Astrocyte of the hippocampus (primary cell): ENCODE measurements around the gene TAS1R3.

Experiments
- DNase-seq: peaks from one replicate; pipeline ENCODE4 v3.0.0; 2011; ENCODE audit warnings: low read depth, low spot score

TAS1R3 gene

GRCh38 chr1:1324084-1324523 is 7.0 kb upstream of the TAS1R3 start:
- DNase-seq: no peak

DNA sequence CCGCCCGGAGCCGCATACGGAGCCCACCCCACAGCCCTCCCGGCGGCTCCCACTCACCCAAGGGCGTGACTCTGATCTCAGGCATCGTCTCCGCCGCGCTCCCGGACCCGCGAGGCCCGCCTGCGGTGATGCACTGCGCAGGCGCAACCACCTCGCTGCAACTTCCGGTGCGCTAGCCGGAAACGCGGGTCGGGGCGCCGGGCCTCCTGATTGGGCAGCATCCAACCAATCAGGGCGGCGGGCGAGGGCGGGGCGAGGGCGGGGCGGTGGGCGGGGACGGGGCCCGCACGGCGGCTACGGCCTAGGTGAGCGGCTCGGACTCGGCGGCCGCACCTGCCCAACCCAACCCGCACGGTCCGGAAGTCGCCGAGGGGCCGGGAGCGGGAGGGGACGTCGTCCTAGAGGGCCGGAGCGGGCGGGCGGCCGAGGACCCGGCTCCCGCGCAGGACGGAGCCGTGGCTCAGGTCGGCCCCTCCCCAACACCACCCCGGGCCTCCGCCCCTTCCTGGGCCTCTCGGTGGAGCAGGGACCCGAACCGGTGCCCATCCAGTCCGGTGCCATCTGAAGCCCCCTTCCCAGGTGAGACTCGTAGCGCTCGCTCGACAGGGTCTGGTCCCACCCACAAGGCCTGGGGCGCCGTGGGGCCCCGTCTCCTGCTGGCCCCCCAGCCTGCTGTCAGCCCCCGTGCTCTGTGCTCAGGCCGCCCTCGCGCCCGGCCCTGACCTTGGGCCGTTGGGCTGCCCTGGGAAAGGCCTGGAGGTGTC is 6.4 kb upstream of the TAS1R3 start, which contains the start of the genes CPTP and INTS11:
CPTP (plus strand) TSS at position 279 of the 764 bp plus-strand sequence. CDS start 2,109 bp downstream, outside the sequence.
INTS11 (minus strand) TSS at position 137 of the 764 bp plus-strand sequence; CDS start at position 85, 52 bp downstream.
- DNase-seq: peak; percentile 97

DNA sequence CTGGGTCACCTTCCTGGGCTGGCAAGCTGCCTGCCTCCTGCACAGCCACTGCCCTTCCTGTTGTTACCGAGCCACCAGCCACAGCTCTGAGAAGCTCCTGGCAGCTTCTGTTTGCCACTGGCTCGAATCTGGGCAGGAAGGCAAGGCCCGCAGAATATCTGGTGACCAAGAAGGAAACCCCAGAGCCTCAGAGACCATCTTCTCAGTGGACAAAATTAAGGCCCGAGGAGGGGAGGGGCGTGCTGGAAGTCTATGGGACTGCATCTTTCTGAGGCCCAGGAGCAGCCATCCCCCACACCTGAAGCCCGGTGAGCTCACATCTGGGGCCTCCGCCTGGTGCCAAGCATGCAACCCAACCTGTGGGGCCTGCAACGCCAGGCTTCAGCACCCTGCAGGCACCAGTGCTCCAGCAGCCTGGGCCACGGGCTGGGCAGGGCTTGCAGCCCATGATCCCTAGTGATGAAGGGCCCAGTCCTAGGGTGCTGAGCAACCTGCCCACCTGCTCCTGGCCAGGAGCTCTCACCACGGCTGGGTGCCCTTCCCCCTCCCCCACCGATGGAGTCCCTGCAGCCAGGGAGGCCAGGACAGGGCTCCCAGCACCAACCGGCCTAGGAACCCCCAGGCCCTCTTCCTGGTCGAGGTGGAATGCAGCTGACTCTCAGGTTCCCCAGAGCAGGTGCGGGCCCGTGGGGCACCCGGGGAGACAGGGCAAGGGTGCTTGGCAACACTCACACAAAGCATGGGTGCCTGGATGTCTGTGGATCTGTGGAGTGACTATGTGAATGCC is 5.6 kb upstream of the TAS1R3 start:
- DNase-seq: no peak

DNA sequence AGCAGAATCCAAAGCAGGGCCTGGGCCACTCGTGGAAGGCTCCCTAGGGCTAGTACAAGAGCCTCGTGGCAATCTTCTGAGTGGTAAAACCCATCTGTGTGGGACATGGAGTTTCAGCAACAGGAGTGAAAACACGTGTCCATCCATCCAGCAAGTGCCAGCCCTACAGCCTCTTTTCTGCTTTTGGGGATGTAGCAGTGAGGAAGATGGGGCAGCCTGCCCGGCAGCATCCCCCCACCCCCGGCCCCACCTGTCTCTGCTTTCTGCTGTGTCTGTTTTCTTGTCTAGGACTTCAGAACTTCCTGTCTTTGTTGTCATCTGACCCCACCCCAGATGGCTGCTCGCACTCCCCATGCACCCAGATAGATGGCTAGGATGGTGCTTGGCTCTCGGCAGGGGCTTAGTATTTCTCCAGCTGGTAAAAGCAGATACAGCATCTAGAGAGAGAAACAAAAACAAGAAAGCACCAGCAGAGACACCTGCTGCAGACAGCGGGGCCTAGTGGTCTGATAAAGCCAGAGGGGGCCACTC is 4.9 kb upstream of the TAS1R3 start:
- DNase-seq: no peak

GRCh38 chr1:1327291-1327690 is 3.8 kb upstream of the TAS1R3 start:
- no peak for DNase-seq

- DNase-seq: no peak
Observed at GRCh38 chr1:1328254-1328653, 2.8 kb upstream of the TAS1R3 start.

GRCh38 chr1:1329304-1330210 is 1.5 kb upstream of the TAS1R3 start:
- no peak for DNase-seq

DNA sequence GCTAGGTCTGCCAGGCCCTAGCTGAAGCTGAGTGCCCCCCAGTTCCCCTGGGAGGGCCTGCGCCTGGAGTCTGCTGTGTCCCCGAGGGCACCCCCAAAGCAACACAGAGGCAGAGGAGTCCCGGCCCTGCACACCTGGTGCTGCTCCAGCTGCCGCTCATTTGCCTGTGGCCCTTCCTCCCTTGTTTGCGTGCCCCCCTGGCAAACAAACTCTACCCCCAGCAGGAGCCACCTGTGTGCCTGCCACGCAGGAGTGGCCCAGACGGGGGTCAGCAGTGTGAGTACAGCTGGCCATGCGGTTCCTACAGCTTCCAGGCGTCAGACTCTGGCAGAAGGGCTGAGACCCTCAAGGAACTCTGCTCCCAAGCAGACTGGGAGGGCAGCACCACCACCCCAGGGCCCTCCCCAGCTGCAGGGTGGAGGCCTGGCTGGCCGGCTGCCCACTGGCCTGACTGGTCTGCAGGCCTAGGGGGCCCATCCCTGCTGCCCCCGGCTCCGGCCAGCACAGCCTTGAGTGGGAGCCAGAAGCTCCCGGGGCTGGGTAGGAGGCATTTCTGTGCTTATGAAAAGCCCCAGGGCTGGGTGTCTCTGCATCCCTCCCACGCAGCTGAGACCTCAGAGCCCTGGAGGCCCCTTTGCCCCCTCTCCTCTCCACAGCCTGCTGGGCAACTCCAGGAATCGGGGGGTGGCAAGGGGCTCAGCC is 563 bp upstream of the TAS1R3 start:
- no peak for DNase-seq

GRCh38 chr1:1332031-1332755 is 1.1 kb downstream of the TAS1R3 start:
- no peak for DNase-seq

GRCh38 chr1:1332774-1333480 is 1.8 kb downstream of the TAS1R3 start:
- no peak for DNase-seq

DNA sequence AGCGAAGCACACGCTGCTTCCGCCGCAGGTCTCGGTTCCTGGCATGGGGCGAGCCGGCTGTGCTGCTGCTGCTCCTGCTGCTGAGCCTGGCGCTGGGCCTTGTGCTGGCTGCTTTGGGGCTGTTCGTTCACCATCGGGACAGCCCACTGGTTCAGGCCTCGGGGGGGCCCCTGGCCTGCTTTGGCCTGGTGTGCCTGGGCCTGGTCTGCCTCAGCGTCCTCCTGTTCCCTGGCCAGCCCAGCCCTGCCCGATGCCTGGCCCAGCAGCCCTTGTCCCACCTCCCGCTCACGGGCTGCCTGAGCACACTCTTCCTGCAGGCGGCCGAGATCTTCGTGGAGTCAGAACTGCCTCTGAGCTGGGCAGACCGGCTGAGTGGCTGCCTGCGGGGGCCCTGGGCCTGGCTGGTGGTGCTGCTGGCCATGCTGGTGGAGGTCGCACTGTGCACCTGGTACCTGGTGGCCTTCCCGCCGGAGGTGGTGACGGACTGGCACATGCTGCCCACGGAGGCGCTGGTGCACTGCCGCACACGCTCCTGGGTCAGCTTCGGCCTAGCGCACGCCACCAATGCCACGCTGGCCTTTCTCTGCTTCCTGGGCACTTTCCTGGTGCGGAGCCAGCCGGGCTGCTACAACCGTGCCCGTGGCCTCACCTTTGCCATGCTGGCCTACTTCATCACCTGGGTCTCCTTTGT is 2.6 kb downstream of the TAS1R3 start:
- DNase-seq: no peak

DNA sequence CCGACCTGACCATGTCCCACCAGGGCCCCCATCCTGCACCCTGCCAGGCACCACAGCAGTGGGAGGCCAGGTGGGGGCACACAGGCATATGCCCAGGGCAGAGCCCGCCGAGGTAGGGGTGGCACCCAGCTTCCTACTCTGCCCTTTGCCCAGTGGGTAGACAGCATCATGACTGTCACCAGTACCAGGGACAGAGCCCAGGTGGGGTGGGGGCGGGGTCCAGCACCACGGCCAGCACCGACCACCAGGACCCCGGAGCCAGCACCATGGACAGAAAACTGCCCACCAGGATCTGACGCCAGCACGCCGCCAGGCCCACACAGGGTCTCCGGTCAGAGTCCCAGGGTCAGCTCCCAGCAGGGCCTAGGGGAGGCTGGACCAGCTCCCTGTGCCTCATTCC is 3.8 kb downstream of the TAS1R3 start:
- DNase-seq: no peak

- DNase-seq: no peak
Observed at GRCh38 chr1:1335283-1335682, 4.2 kb downstream of the TAS1R3 start.

GRCh38 chr1:1335792-1336248 is 4.7 kb downstream of the TAS1R3 start:
- no peak for DNase-seq

- no peak for DNase-seq
Observed at GRCh38 chr1:1336446-1336845, 5.4 kb downstream of the TAS1R3 start.

GRCh38 chr1:1336931-1337792 is 6.1 kb downstream of the TAS1R3 start:
- DNase-seq: no peak

DNA sequence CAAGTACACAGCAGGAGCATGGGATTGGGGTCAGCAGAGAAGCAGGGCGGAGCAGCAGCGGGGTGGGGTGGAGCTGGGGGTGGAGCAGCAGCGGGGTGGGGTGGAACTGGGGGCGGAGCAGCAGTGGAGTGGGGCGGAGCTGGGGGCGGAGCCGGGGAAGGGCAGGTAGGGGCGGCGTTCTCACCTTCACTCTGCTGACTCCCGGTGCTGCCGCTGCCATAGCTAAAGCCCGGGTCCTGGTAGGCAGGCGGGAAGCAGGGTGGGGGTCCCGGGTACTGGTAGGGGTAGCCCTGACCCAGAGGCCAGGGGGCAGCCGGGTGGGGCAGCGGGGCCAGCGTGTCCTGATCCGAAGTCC is 6.7 kb downstream of the TAS1R3 start:
- no peak for DNase-seq

DNA sequence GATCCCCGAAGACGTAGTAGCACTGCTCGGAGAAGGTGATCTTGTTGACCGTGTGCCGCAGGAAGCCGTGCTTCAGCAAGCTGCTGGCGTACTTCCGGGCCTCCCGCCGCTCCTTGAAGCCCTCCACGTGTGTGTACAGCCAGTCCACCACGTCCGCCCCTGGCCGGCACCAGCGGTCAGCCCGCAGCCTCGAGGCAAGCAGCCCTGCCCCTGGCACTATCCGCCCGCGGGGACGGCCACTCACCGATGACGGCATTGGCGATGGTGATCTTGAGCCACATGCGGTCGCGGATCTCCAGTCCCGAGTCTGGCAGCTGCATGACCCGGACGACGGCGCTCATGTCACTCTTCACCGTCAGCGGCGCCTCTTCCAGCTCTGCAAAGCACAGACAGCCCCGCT is 7.2 kb downstream of the TAS1R3 start:
- no peak for DNase-seq
